T-helper 9 cell (primary cell): Measurements from ENCODE around the gene LIFR.
"Not testable (repeated sequence)": the region's sequence is repeated elsewhere in the genome, so short reads cannot be mapped to it uniquely, and the experiment has no call there.

Experiments used
- DNase-seq: peaks from one replicate; pipeline ENCODE4 v3.0.0-alpha.2; 2020

The LIFR gene

DNA sequence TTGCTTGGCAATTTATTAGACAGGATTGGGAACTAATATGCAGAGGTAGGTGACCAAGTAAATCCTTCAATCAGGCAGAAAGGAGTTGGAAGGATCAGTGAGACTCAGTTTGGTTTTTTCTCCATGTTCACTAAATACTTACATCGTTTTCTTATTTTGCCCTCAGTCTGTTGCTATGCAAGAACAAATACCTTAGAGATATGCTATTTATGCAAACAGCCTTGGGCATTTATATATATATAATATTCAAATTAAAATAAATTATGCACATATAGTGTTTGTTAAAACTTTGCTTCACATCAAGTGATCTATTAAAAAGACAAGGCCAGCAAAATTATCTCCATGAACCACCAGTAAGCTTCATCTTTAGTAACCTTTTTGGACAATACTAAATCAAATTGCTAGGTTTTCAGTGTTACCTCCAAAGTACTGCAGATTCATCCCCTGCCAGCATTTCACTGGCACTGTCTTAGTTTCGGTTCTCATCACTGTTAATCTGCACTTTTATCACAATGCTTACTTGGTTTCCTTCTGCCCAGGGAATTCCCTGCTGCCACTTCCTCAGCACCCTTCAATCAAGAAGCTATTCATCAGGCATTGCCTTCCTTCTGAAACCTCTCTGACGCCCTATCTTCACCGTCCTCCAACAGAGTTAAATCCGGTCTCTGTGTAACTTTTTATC is 26.0 kb upstream of the LIFR start:
- DNase-seq: no peak

DNA sequence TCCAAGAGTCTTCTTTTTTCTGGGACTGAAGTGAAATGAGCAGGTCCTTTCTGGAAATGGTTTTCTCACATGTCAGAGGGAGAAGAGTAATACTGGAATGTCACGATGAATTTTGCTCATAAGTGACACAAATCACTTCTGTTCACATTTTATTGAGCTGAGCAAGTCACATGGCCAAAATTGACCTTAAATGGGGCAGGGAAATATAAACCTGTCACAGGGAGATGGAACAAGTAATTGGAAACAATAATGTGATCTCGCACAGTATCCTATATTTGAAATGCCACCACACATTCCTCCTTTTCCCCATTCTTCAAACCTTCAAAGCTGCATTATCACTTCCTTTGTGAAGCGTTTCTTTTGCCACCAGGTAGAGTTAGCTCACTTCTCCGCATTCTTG is 25.2 kb upstream of the LIFR start:
- no peak for DNase-seq

DNA sequence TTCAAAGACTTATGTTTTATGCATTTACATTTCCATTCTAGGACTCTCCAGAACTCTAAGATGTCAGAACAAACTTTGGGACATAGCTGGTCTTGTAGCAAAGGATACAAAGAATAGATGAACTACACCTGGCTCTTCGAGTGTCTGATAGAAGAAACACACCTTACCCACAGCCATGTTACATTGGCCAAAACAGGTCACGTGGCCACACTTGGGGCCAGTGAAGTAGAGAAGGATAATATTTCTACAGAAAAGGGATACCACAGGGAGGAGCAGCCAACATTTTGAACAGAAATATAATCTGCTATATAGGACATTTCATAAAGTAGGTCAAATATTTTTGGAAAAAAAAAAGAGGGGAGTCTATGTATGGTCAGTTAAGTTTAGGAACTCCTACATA is 22.7 kb upstream of the LIFR start:
- DNase-seq: no peak

DNA sequence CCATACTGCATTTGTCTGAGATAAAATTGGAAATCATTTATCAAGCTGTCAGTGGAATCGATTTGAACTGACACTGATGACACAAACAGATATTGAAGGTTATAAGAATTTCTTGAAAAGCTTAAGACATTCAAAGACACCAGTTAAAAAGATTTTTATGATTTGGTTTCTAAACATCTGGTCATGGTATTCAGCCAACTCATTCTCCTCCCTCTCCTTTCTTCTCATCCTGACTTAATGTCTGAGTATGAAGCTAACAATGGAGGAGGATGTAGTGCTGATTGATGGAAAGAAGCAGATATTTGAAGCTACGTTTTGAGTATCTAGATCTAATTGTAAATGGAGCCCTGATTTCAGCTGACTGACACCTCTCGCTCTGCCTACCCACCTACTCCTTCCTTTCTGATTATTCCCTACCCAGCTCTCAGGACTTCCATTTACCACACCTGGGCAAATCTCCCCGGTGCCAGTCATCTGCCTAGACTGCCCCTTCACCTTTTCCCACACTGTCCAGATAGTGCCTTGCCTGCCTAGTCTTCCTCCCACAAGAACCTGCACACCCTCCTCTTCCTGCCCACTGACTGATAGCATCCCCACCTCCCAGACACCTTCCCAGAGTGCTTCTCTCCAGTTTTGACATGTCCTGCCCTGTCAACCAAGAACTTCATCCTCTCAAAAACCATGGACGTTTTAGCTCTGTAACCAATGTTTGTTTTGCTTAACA is 20.7 kb upstream of the LIFR start:
- DNase-seq: no peak

DNA sequence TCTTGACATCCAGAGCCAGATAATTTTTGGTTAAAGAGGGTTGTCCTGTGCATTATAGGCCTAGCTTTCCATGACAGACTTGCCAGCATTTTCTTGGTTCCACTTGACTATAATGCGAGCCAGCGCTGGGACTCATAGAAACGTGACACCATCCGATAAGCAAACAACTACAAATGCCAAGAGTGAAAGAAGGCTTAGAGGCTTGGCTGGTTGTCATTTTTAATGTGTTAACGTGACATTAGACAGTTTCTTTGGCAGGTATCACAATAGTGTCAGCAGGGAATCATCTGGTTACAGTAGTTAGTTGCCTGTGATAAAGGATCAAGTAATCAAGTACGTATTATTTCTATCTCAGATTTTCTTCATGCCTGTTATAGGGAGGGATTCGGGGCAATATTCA is 20.0 kb upstream of the LIFR start:
- DNase-seq: no peak

DNA sequence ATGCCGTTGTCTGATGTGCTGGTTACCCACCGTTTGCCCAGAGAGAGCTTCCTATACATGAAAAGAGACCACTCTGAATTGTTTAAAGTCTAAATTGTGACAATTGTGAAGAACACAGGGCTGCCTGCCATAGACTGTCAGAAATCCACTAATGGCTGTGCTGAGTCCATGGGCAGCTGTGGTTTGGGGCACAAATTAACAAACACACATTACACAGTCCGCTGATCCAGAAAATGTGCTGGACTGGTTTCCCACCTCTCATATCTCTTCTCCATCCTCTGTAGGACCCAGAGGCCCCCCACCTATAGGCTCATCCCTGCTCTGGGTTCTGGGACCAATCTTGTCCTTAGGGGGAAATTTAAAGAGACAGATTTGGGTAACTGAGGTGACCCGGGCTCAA is 19.0 kb upstream of the LIFR start:
- no peak for DNase-seq

DNA sequence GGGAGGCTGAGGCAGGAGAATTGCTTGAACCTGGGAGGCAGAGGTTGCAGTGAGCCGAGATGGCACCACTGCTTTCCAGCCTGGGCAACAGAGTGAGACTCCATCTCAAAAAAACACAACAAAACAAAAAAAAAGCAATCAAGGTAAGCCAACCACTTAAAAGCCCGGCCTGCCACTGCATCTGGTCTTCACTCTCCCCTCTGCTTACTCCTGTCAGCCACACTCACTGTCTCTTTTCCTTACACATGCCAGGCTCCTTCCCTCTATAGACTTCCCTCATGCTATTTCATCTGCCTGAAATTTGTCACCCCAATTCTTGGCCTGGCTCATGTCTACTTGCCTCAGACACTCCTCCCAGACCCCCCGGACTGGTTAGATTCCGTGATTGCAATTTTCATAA is 17.6 kb upstream of the LIFR start:
- DNase-seq: no peak

DNA sequence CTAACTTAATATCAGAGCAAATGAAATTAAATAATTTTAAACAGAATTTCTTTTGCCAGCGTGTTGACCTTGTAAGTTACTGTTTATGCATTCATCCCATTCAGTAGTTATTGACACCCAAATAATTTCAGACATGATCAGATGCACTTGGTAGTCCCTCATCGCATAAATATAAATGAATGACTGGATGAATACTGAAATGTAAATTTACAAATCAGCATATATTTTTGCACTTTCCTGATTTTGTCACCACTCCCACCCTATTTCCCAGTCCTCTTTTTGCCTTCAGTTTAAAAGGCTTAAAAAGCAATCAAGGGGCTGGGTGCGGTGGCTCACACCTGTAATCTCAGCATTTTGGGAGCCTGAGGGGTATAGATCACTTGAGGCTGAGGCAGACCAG is 17.1 kb upstream of the LIFR start:
- no peak for DNase-seq

DNA sequence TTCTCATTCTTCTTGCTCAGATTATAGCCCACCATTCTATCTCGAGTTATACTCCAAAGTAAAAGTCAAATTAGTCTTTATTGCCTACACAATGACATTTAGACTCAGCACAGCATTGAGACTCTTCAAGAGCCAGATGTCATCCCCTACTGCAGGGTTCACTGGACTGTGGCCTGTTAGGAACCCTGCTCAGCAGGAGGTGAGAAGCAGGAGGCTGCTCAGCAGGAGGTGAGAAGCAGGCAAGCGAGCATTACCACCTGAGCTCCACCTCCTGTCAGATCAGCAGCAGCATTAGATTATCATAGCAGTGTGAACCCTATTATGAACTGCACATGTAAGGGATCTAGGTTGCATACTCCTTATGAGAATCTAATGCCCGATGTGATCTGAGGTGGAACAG is 12.7 kb upstream of the LIFR start:
- no peak for DNase-seq

DNA sequence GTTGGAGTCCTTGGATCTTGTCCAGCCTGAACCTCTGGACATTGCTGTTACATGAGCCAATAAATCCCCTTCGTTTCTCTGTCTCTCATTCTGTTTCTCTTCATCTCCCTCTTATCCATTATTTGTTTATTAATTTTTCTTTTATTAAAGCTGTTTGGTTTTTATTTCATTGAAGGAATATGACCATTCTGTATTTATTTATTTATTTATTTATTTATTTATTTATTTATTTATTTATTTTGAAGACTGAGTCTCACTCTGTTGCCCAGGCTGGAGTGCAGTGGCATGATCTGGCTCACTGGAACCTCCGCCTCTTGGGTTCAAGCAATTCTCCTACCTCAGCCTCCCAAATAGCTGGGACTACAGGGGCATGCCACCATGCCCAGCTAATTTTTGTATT is 10.9 kb upstream of the LIFR start:
- not testable (repeated sequence) for DNase-seq

DNA sequence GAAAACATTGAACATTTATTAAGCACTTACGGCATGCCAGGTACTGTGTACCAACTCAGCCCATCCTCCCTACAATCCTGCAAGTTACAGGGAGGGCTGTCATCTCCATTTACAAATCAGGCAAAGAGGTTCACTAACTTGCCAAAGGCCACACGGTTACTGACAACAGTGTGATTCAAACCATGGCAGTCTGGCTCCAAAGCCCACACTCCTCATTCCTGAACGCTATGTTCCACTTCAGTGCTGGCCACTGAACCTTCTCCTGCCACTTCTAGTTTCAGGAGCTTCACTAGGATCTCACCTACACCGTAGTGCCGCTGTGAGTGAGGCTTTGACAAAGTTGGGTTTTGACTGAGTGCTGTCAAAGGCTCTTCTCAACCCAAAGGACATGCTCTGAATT is 7.2 kb upstream of the LIFR start:
- DNase-seq: no peak

DNA sequence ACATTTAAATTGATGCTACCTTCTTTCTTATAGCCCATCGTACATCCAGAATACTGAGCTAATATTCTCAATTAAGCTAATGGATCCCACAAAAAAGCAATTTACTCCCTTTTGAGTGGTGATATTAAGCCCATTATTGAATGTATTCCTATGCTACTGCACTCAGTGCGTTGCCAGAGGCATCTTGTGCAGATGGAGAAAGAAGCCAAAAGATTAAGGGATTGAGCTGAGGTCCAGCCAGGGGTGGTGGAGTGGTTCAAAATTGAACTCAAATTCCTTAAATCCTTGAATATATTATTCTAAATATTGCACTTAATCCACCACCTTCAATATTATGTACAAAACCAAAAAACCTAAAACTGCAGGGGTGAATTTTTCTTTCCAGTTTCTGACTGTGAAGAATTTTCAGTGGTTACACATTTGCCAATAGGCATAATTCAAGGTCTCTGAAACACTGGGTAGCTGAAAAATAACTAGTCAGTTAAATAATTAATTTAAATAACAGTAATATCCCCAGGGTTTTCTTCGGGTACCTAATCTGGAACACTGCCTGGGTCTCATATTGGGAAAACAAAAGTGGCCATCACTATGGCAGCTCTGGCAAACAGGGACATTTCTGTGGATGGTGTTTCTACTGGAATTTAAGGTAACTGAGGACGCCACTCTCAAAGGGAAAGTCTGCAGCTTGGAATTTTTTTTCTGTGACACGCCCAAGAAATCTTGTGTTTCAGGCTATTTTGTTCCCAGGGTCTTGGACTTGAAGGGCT is 6.2 kb upstream of the LIFR start:
- no peak for DNase-seq

DNA sequence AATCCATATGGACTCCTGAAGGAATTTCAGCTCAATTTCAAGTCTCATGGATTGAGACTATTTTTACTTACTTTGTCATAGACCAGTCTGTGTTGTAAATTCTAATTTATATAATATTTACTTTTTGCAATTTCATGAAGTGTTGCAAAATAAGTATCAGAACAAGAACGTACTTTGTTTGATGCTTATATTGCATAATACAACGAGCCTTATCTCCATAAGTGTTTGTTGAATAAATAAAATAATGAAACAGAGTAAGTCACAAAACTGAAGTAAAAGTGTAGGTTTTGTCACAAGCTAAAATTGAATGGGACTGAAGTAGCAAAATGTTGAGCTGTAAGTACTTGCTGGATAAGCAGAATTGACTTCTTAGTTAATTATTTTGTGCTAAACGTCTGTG is 3.0 kb upstream of the LIFR start:
- DNase-seq: no peak

DNA sequence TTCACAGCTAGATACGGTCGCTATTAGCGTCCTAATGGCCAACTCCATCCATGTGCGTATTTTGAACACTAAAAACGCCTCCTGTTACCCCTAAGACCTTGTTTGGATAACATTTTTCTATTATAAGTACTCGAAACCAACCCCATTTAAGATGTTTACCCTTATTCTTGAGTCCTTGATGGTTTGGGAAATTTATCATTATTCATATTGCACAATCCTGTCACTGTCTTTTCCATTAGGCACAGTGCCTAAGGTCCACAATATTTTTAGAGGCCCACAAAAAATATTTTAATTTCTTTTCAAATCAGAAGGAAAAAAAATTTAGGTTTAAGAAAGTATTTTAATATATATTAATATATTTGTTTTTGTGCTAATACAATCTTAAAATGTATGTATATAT is 1.3 kb upstream of the LIFR start:
- DNase-seq: no peak

DNA sequence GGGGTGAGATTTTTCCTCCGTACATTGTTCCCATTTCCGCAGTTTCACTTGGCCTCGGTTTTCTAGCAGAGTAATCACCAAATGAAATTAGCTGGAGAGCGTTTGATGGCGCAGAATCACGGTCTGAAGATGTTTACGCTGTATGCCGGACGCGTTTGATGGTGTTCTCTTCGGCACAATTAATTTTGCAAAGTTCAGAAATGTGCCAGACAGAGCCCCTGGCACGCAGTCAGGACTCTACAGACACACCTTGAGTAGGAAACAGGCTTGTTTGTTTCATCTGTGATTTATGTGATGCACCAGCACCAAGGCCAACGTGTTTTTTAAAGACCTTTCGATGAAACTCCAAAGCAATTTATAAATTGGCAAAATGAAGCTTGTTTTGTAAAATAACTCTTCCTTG is 863 bp upstream of the LIFR start:
- no peak for DNase-seq

DNA sequence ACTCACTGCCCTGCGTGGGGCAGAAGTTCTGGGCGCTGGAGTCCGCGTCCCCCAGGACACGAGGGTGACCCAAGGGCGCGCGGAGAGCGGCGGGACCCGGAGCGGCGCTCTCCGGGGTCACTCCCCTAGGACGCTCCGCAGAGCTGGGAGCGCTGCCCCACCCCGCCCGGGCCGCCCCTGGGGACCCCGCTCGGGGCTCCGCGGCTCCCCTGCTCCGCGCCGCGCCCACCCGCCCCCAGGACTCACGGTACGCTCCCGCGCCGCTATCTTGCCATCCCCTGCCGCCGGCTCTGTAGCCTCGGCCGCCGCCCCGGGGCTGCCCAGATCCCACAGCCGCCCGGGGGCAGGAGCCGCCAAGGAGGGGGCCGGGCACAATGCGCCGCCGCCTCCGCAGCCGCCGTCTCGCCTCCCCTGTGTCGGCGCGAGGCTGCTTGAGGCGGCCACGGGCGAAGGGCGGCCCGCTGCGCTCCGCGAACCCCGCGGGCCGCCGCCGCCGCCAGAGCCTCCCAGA is 303 bp downstream of the LIFR start:
- peak; percentile 3 for DNase-seq

DNA sequence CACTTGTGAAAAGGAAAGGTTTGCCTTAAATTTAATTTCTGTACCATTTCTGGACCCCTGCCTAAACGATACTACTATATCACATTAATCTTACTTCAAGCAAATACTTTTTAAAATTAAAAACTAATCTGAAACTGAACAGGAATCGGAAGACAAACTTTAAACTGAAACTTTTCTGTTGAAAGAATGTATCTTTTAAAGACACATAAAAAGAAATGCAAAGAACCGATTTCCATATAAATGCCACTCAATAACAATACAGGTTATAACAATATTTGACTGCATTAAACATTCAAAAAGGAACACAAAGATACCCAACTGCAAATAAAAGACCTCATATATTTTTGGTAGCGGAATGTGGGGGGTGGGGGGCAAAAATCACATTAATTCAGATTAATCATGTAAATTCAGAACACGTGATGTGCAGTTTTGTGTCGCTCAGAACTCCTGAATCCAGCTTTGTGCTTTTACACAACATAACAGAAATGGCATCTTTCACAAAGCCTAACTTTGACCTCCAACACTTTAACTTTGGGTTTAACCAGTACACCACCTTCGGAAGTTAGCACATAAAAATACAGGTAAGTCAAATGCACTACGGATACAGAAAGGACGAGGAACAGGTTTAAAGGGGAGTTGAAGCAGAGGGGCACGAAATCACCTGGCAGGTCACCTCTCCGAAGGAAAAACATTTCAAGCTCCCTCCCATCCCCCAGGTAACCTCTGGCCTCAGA is 925 bp downstream of the LIFR start:
- no peak for DNase-seq

DNA sequence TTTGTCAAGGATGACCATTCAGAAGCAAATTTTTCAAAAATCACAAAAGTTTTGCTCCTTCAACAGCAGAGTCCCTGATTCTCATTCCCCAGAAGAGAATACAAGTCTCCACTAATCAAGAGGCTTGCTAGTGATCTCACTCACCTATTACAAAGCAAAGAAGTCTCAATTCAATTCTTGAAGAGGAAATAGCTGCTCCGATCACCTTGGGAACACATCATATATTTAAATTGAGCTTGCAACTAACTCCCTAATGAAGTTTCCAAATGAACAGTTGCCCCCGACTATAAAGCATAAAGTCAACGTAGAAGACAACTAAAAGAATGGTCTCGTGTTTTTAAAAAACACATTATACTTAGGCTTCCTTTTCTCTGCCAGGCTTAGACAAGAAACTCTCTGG is 1.6 kb downstream of the LIFR start:
- DNase-seq: no peak

DNA sequence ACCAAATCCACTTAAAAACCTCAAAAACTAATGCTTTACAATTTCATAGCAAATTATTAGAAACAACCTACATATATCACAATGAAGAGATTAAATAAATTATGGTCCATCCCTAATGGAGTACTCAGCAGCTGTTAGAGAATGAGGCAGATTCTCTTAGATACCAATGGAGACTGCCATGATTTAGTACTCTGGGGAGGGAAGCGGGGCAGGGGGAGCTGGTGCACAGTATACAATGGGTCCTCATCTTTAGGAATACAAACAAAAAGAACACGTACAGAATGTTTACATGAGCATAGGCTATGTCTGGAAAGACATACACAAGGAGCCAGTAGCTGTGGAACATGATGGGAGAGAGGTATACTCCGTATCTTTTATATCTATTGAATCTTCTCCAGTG is 2.0 kb downstream of the LIFR start:
- DNase-seq: no peak

DNA sequence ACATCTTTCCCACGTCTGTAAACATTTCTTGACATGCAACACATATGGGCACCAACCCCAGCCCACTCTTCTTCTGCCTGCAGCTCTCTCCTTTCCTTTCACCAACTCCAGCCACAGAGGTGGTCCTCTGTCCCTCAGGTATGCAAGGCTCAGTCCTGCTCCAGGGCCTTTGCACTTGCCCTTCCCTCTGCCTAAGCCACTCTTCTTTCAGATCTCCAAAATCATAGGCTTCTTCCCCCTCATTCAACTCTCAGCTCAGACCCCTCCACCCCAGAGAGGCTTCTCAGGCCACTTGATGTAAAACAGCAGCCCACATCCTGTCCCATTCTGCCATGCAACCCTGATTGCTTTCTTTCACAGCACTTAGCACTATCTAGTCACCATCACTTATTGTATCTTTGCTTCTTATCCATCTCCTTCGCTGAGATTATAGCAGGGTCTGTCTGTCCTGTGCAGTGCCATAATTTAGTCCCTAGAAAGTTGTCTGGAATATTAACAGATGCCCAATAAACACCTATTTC is 3.4 kb downstream of the LIFR start:
- DNase-seq: no peak

DNA sequence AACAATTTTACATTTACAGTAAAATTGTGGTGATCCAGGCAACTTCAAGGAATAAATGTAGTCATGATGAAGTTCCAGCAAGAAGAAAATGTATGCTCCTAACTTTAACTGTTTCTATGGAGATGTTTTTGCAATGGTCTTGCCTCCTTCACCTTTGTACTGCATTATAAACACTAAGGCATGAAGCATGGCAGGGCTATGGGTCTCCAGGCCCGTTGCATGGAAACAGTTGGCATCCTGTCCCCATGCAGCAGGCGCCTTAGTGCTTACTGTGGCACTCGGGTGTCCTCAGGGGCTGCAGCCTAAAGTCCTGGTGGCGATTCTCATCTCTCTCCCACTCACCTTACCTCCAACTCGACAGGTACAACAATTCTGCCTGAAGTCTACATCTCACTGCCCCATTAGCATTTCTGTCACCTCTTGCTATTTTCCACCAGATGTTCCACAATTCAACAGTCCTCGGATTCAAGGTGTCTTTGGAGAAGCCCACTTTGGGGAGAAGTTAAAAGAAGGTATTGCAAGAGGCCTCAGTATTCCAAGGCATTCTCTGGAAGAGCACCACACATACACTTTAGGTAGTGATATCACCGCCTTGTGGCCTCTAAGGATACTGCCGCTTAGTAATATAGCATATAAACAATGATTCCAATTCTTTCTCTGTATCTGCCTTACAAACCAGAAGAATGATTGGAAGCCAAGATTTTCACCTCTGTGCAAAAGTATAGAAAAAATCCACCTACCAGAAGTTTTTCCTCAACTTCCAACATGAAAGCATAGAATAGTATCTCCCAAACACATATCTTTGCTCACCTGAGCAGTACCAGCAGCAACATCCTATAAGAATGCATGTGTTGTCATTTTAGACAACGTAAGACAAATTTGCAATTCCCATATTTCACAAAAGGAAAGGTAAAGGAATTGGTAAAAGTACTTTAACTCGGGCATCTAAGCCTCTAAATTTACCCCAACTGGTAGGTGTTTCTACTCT is 5.1 kb downstream of the LIFR start:
- no peak for DNase-seq
